GM23338 (cell line): ENCODE results near the gene SIRT7. TPM values are rescaled to one million over a fixed set of nuclear protein-coding genes. Genes with fewer than 3 reads are reported as not detected.

Experiments used
- ATAC-seq: fragments of 200-7000 bp; cut with Tn5 transposase; 3 replicates; pipeline ENCODE4 v1.9.1; 2020
- DNase-seq: peaks from one replicate; pipeline ENCODE4 v3.0.0-alpha.2; 2015; ENCODE audit warnings: low spot score
- H2AFZ ChIP-seq: fragments of 200-600 bp; sonication (generic); 2 replicates; pipeline ENCODE4 v1.8.0; 2016; ENCODE audit warnings: antibody characterized with exemption, mild to moderate bottlenecking, moderate library complexity
- H3F3A ChIP-seq: fragments of 200-600 bp; sonication (generic); replicated peaks from 2 replicates; pipeline ENCODE4 v1.8.0; 2017; ENCODE audit warnings: antibody characterized with exemption, mixed run types, low read depth
- H3K27ac ChIP-seq: fragments of 200-600 bp; sonication (generic); 2 replicates; pipeline ENCODE4 v1.6.1; 2016; ENCODE audit warnings: low read depth
- H3K27me3 ChIP-seq: fragments of 200-600 bp; sonication (generic); 2 replicates; pipeline ENCODE4 v1.8.0; 2016; ENCODE audit warnings: mild to moderate bottlenecking, mixed run types, moderate library complexity; ENCODE audit not compliant: insufficient read depth
- H3K36me3 ChIP-seq: fragments of 200-600 bp; sonication (generic); 2 replicates; pipeline ENCODE4 v1.8.0; 2016; ENCODE audit warnings: mild to moderate bottlenecking; ENCODE audit not compliant: insufficient read depth
- H3K4me1 ChIP-seq: fragments of 200-600 bp; sonication (generic); 2 replicates; pipeline ENCODE4 v1.8.0; 2016; ENCODE audit warnings: mild to moderate bottlenecking, moderate library complexity; ENCODE audit not compliant: insufficient read depth
- H3K4me2 ChIP-seq: fragments of 200-600 bp; sonication (generic); 2 replicates; pipeline ENCODE4 v1.7.1; 2017; ENCODE audit warnings: mixed run types
- H3K4me3 ChIP-seq: fragments of 200-600 bp; sonication (generic); 2 replicates; pipeline ENCODE4 v1.6.1; 2016; ENCODE audit warnings: mixed run types
- H3K79me2 ChIP-seq: fragments of 200-600 bp; sonication (generic); replicated peaks from 2 replicates; pipeline ENCODE4 v1.8.0; 2017; ENCODE audit warnings: mild to moderate bottlenecking; ENCODE audit not compliant: insufficient read depth
- H3K9me2 ChIP-seq: fragments of 200-600 bp; sonication (generic); 2 replicates; pipeline ENCODE4 v1.8.0; 2017; ENCODE audit not compliant: insufficient read depth
- H4K20me1 ChIP-seq: fragments of 200-600 bp; sonication (generic); replicated peaks from 2 replicates; pipeline ENCODE4 v1.8.0; 2017; ENCODE audit warnings: mild to moderate bottlenecking; ENCODE audit not compliant: insufficient read depth
- H3K27ac Mint-ChIP-seq: 2 replicates; pipeline ENCODE4 v1.8.0; 2020; ENCODE audit warnings: inconsistent platforms, mild to moderate bottlenecking, moderate library complexity, mixed read lengths
- H3K27me3 Mint-ChIP-seq: 3 replicates; pipeline ENCODE4 v1.8.0; 2022; ENCODE audit warnings: low read depth, mild to moderate bottlenecking, moderate library complexity, mixed read lengths, inconsistent platforms; ENCODE audit not compliant: insufficient read depth, poor library complexity
- H3K36me3 Mint-ChIP-seq: 3 replicates; pipeline ENCODE4 v1.8.0; 2021; ENCODE audit warnings: low read depth, mild to moderate bottlenecking, inconsistent platforms, moderate library complexity, mixed read lengths
- H3K4me1 Mint-ChIP-seq: 3 replicates; pipeline ENCODE4 v1.8.0; 2020; ENCODE audit warnings: mild to moderate bottlenecking, inconsistent platforms, mixed read lengths
- H3K4me3 Mint-ChIP-seq: 3 replicates; pipeline ENCODE4 v1.8.0; 2021; ENCODE audit warnings: moderate library complexity, mild to moderate bottlenecking, inconsistent platforms, mixed read lengths
- H3K9me3 Mint-ChIP-seq: 3 replicates; pipeline ENCODE4 v1.8.0; 2020; ENCODE audit warnings: moderate library complexity, mild to moderate bottlenecking, inconsistent platforms, mixed read lengths
- CREB1 ChIP-seq: fragments of 250-450 bp; sonication (Bioruptor Pico); IDR thresholded peaks from 2 replicates; pipeline ENCODE4 v1.5.0; 2020; ENCODE audit warnings: low read depth, mild to moderate bottlenecking, moderate library complexity
- CTCF ChIP-seq, 2 experiments: fragments of 200-600 bp in 1 of 2; sonication (generic) in 1 of 2; conservative IDR thresholded peaks; 2 replicates each; pipeline versions ENCODE4 v1.5.1 to v1.6.1; 2016 to 2017; ENCODE audit warnings: antibody characterized with exemption in 2 of 2, low read depth in 2 of 2, mild to moderate bottlenecking in 2 of 2, moderate library complexity in 1 of 2
- EZH2 ChIP-seq: fragments of 200-600 bp; sonication (generic); IDR thresholded peaks from one replicate; pipeline ENCODE4 v1.8.0; 2017; ENCODE audit warnings: antibody characterized with exemption, mild to moderate bottlenecking, low read depth; ENCODE audit not compliant: unreplicated experiment
- EZH2phosphoT487 ChIP-seq: fragments of 200-600 bp; sonication (generic); IDR thresholded peaks from one replicate; pipeline ENCODE4 v1.8.1; 2018; ENCODE audit warnings: antibody characterized with exemption; ENCODE audit not compliant: unreplicated experiment
- JUNB ChIP-seq: IDR thresholded peaks from one replicate; pipeline ENCODE4 v1.6.1; 2016; ENCODE audit warnings: antibody characterized with exemption; ENCODE audit not compliant: unreplicated experiment
- NANOG ChIP-seq: IDR thresholded peaks from 2 replicates; pipeline ENCODE4 v1.6.1; 2016; ENCODE audit warnings: antibody characterized with exemption, borderline replicate concordance
- POLR2AphosphoS5 ChIP-seq: IDR thresholded peaks from 2 replicates; pipeline ENCODE4 v1.6.1; 2016; ENCODE audit warnings: antibody characterized with exemption, low read depth
- REST ChIP-seq: IDR thresholded peaks from one replicate; pipeline ENCODE4 v1.6.1; 2018; ENCODE audit warnings: antibody characterized with exemption; ENCODE audit not compliant: unreplicated experiment
- ZNF114 ChIP-seq: fragments of 250-450 bp; sonication (Bioruptor Pico); IDR thresholded peaks from 2 replicates; pipeline ENCODE4 v1.5.0; 2020; ENCODE audit warnings: mild to moderate bottlenecking, moderate library complexity
- ZNF331 ChIP-seq: fragments of 250-450 bp; sonication (Bioruptor Pico); IDR thresholded peaks from 2 replicates; pipeline ENCODE4 v1.5.0; 2020; ENCODE audit warnings: low read depth, mild to moderate bottlenecking, moderate library complexity
- polyA plus RNA-seq: library from polyadenylated mRNA; unstranded; fragments of >200 nt; fragmentation: Nextera tagmentation; extraction: Ambion mirVana; gene quantifications from 2 replicates; pipeline ENCODE4 v1.2.1, GENCODE V29; 2016
- total RNA-seq: library from RNA; depleted of rRNA; stranded (reverse); fragments of >200 nt; shearing (Covaris generic); gene quantifications from 2 replicates; pipeline ENCODE4 v1.2.3, GENCODE V29; 2014
- TF ChIP-seq, protein P1 (sequence below): IDR thresholded peaks from 2 replicates; pipeline ENCODE4 v1.6.1; 2016; ENCODE audit warnings: antibody characterized with exemption

Gene SIRT7
- total and polyA plus RNA-seq, 2 experiments from 2014 or later = 16.3 to 20.8 TPM

DNA sequence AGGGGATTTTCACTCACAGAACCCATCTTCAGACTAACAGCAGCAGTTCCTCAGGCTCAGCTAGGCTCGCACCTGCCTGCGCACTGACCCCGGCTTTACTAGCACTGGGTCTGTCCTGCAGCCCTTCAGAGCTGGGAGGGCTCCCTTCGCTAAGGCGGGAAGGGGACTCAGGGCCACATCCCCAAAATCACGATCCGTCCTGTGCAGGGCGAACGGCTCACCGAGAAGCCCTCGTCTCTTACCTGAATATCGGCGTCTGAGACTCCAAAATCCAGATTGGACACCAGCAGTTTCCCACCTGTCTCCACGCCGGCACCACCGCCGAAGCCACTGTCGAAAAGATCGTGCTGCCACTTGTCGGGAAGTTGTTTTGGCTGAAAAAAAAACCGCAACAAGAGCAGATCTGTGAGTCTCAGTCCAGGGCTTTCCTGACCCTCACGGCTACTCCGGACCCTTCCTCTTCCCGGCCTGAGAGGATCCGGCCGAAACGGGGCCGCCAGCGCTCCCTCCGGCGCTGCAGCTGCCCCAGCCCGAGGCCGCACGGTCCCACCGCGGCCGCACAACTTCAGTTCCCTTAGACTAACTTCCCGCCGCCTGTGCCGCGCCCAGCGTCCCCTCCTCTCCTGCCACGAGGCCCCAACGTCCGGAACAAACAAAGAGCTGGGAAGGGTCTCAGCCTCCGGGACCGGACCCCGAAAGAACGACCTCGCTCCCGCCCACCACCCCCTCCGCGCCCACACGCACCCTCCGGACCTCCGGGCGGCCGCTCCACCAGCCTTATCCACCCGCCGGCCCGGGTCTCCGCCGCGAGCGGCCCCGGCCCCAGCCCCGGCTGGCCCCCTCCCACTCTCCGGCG, 27.3 kb downstream of the SIRT7 start:
- H3K9me2 ChIP-seq = no peaks in the 10 kb centered on the region
- H3K27ac ChIP-seq = peak overlapping the region; percentile 73
- H3K27me3 Mint-ChIP-seq = peaks cover 33% of the 10 kb centered on the region
- H4K20me1 ChIP-seq = peaks cover 14% of the 10 kb centered on the region; the same call in 1 of the 2 replicates
- H3K9me3 Mint-ChIP-seq = no peaks in the 10 kb centered on the region
- no peaks in the 10 kb centered on the region for H3K27me3 ChIP-seq
- peak overlapping the region; percentile 97 for H3K27ac Mint-ChIP-seq
- ATAC-seq (no peak), DNase-seq (peak; percentile 42)
- peaks cover 4% of the 10 kb centered on the region; the same call in 1 of the 3 replicates for H3K4me1 Mint-ChIP-seq
- peaks cover 41% of the 10 kb centered on the region for H3K36me3 ChIP-seq
- peak overlapping the region; percentile 95 for H3K4me3 ChIP-seq
- H3K4me2 ChIP-seq = peak overlapping the region; percentile 96
- peaks cover 8% of the 10 kb centered on the region; the same call in 1 of the 2 replicates for H3K4me1 ChIP-seq
- H3K36me3 Mint-ChIP-seq = peaks cover 68% of the 10 kb centered on the region
- peak overlapping the region; percentile 91 for H3K4me3 Mint-ChIP-seq
- peaks cover 58% of the 10 kb centered on the region for H3K79me2 ChIP-seq
- TF ChIP-seq POLR2AphosphoS5 = no peak
- no peak for TF ChIP-seq REST
- no peak for TF ChIP-seq EZH2
- no peak for TF ChIP-seq NANOG
- TF ChIP-seq CREB1 = no peak
- no peak for TF ChIP-seq ZNF331 (CRISPR knock-in tag)
- no peak for TF ChIP-seq ZNF114 (CRISPR knock-in tag)
- TF ChIP-seq JUNB = no peak
- no peak for TF ChIP-seq CTCF (conservative IDR thresholded peaks at IDR 0.05; ENCODE audit: low read depth in 2 of 2)
- no peak for TF ChIP-seq EZH2phosphoT487
- TF ChIP-seq, protein P1, sequence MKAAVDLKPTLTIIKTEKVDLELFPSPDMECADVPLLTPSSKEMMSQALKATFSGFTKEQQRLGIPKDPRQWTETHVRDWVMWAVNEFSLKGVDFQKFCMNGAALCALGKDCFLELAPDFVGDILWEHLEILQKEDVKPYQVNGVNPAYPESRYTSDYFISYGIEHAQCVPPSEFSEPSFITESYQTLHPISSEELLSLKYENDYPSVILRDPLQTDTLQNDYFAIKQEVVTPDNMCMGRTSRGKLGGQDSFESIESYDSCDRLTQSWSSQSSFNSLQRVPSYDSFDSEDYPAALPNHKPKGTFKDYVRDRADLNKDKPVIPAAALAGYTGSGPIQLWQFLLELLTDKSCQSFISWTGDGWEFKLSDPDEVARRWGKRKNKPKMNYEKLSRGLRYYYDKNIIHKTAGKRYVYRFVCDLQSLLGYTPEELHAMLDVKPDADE = no peak
- peaks cover 24% of the 10 kb centered on the region for H3F3A ChIP-seq
- H2AFZ ChIP-seq = no peak overlapping the region
